Measurements from ENCODE around the gene ANKS1B. TPM values are rescaled to one million over a fixed set of nuclear protein-coding genes. Genes with fewer than 3 reads are reported as not detected.

The ANKS1B gene
- total RNA-seq, 6 experiments from 2014 or later, result 0.31 to 0.66 (median 0.37) TPM

GRCh38 chr12:99142651-99143050 is 842.1 kb downstream of the ANKS1B start:
- no peaks in the 10 kb centered on the region for H3K4me1 Mint-ChIP-seq (ENCODE audit: low read depth)

GRCh38 chr12:99140017-99140720 is 844.6 kb downstream of the ANKS1B start:
- Mint-ChIP-seq H3K27ac (no peak overlapping the region), H3K36me3 (ENCODE audit: low read depth) (no peaks in the 10 kb centered on the region; the same call in 1 of the 2 replicates), H3K27me3 (ENCODE audit: insufficient read depth) (no peaks in the 10 kb centered on the region), H3K9me3 (peaks cover 37% of the 10 kb centered on the region), H3K4me3 (no peak overlapping the region), H3K4me1 (ENCODE audit: low read depth) (no peaks in the 10 kb centered on the region)
- TF ChIP-seq CTCF (IDR thresholded peaks at IDR 0.05), result no peak
- DNase-seq, result no peak

More at GRCh38 chr12:99142651-99143050, 842.1 kb downstream of the ANKS1B start:
- Mint-ChIP-seq H3K36me3 (ENCODE audit: low read depth) (no peaks in the 10 kb centered on the region; the same call in 1 of the 2 replicates), H3K9me3 (peaks cover 30% of the 10 kb centered on the region), H3K4me3 (no peak overlapping the region), H3K27ac (no peak overlapping the region), H3K27me3 (ENCODE audit: insufficient read depth) (no peaks in the 10 kb centered on the region)
- TF ChIP-seq CTCF (IDR thresholded peaks at IDR 0.05), result no peak
- no peak for DNase-seq

- H3K4me1 Mint-ChIP-seq (ENCODE audit: low read depth), result no peaks in the 10 kb centered on the region
- no peak overlapping the region for H3K27ac Mint-ChIP-seq
- no peaks in the 10 kb centered on the region; the same call in 1 of the 2 replicates for H3K36me3 Mint-ChIP-seq (ENCODE audit: low read depth)
- no peak overlapping the region for H3K4me3 Mint-ChIP-seq
- peaks cover 40% of the 10 kb centered on the region for H3K9me3 Mint-ChIP-seq
- TF ChIP-seq CTCF (IDR thresholded peaks at IDR 0.05), result no peak
- no peak for DNase-seq
- no peaks in the 10 kb centered on the region for H3K27me3 Mint-ChIP-seq (ENCODE audit: insufficient read depth)
These were observed 846.3 kb downstream of the ANKS1B start for GRCh38 chr12:99138393-99138792.

- Mint-ChIP-seq H3K27ac (no peak overlapping the region), H3K9me3 (peaks cover 41% of the 10 kb centered on the region), H3K36me3 (ENCODE audit: low read depth) (no peaks in the 10 kb centered on the region; the same call in 1 of the 2 replicates), H3K27me3 (ENCODE audit: insufficient read depth) (no peaks in the 10 kb centered on the region), H3K4me3 (no peak overlapping the region), H3K4me1 (ENCODE audit: low read depth) (no peaks in the 10 kb centered on the region)
- TF ChIP-seq CTCF (IDR thresholded peaks at IDR 0.05), result no peak
- DNase-seq, result no peak
These were observed 847.4 kb downstream of the ANKS1B start for GRCh38 chr12:99137124-99137855.

- Mint-ChIP-seq H3K9me3 (peaks cover 41% of the 10 kb centered on the region), H3K27ac (no peak overlapping the region), H3K4me1 (ENCODE audit: low read depth) (no peaks in the 10 kb centered on the region), H3K4me3 (no peak overlapping the region), H3K36me3 (ENCODE audit: low read depth) (no peaks in the 10 kb centered on the region; the same call in 1 of the 2 replicates), H3K27me3 (ENCODE audit: insufficient read depth) (no peaks in the 10 kb centered on the region)
- no peak for TF ChIP-seq CTCF (IDR thresholded peaks at IDR 0.05)
- DNase-seq, result no peak
These were observed 848.2 kb downstream of the ANKS1B start for GRCh38 chr12:99136516-99136915.
